SH-SY5Y (cell line): Measurements from ENCODE around the gene COMP.

Source experiments
- GATA2 ChIP-seq: IDR thresholded peaks from 2 replicates; pipeline ENCODE4 v1.6.1; 2011; ENCODE audit warnings: mild to moderate bottlenecking, low read depth, low read length
- GATA3 ChIP-seq: IDR thresholded peaks from 2 replicates; pipeline ENCODE4 v1.6.1; 2011; ENCODE audit warnings: low read depth, mild to moderate bottlenecking, low read length, moderate library complexity

DNA sequence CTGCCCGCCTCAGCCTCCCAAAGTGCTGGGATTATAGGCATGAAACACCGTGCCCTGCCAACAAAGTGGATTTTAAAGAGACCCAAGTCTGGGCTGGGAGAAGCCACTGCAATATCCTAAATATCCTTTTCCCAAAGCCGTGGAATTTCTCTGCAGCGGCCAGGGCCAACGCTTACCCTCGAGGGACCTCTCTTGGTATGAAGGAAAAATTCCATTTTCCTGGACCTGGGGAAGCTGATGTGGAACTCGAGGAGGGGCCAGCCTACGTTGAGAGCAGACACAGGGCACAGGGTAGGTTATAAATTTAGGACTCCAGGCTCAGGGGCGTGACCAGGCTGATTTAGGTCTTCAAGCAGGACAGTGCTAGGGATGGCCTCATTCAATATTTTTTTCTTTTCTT is 23.0 kb upstream of the COMP start:
- TF ChIP-seq GATA2 (no peak), GATA3 (no peak)
